GM21423 (cell line): ENCODE measurements around the gene CHRNA1.
"Not testable (repeated sequence)": the region's sequence is repeated elsewhere in the genome, so short reads cannot be mapped to it uniquely, and the experiment has no call there.

Experiments
- ATAC-seq: cut with Tn5 transposase; IDR thresholded peaks from one replicate; pipeline ENCODE4 v1.9.1; 2021; ENCODE audit warnings: mild to moderate bottlenecking, moderate library complexity; ENCODE audit not compliant: unreplicated experiment

The CHRNA1 gene

DNA sequence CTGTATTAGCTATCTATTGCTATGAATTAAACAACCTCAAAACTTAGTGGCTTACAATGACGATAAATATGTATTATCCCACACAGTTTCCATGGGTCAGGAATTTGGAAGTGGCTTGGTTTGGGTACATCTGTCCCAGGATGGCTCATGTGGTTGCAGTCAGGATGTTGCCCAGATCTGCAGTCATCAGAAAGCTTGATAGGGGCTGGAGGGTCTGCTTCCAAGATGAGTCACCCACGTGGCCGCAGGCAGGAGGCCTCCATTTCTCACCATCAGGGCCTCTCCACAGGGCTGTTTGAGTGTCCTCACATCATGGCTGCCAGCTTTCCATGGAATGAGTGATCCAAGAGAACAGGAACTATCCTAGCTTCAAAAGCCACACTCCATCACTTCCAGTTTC lies 46.4 kb downstream of the CHRNA1 start:
- no peak for ATAC-seq

DNA sequence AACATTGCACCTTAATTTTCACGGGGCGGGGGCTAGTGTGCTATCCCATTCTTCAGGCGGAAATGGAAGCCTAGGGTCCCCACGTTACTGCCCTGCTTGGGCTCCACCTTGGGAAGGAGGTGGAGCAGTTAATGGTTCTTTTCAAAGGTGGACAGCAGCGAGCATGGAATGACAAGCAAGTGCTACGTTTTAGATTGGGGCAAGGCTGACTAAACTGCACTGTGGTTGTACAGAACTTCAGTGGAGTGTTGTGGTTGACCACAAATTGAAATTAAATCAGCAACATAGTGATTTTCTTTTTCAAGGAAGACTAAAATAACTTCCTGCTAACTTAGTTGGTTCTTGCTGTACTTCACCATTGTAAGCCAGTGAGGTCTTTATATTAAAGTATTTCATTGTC lies 47.0 kb downstream of the CHRNA1 start:
- no peak for ATAC-seq

GRCh38 chr2:174716785-174717184 lies 47.5 kb downstream of the CHRNA1 start:
- no peak for ATAC-seq

GRCh38 chr2:174713686-174714085 lies 50.6 kb downstream of the CHRNA1 start:
- no peak for ATAC-seq

GRCh38 chr2:174711206-174711605 lies 53.1 kb downstream of the CHRNA1 start:
- ATAC-seq, result no peak

DNA sequence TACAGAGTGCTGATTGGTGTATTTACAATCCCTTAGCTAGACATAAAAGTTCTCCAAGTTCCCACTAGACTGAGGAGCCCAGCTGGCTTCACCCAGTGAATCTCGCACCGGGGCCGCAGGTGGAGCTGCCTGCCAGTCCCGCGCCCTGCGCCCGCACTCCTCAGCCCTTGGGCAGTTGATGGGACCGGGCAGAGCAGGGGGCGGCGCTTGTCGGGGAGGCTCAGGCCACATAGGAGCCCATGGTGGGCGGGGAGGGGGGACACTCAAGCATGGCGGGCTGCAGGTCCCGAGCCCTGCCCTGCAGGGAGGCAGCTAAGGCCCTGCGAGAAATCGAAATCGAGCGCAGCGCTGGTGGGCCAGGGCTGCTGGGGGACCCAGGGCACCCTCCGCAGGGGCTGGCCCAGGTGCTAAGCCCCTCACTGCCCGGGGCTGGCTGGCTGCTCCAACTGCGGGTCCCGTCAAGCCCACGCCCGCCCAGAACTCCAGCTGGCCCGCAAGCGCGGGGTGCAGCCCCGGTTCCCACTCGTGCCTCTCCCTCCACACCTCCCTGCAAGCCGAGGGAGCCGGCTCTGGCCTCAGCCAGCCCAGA lies 54.8 kb downstream of the CHRNA1 start:
- ATAC-seq, result not testable (repeated sequence)

- ATAC-seq, result no peak
Measured at GRCh38 chr2:174708713-174709112, 55.6 kb downstream of the CHRNA1 start.

DNA sequence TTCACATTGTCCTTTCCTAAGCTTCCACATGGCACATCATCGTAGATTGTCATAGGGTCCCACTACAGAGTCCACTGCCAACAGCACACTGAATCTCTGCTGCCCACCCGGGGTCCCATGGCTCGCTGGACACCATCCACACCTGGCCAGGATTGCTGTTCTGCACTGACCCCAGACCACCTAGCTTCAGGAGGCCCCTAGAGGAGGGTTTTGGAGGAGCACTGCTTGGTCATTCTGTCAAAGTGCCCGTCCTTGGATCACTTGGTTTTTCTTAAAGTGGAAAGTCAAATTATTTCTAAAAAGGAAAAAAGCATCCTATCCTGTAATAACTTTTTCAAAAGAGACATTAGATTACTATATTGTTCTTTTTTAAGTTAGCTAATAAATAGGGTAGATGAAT lies 59.0 kb downstream of the CHRNA1 start:
- no peak for ATAC-seq

DNA sequence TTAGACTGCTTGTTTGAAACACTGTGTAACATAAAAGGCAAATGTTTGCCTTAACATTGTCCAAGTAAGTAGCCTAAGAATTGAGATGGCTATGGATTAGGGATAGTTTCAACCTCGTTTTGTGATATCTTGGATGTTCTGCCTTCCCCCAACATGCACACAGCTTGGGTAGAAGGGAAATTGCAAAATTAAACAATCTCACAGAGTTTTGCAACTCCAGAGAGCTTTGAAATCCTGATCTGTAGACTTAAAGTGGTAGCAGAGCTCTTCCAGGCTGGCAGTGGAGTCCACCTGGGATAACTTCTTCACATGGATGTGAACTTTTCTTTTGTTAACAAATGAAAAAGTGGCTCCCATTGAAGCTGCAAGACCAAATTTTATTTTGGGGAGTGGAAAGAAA lies 59.6 kb downstream of the CHRNA1 start:
- ATAC-seq, result no peak

- ATAC-seq, result no peak
Measured at GRCh38 chr2:174704061-174704460, 60.2 kb downstream of the CHRNA1 start.

- ATAC-seq, result no peak
Measured at GRCh38 chr2:174703430-174703829, 60.8 kb downstream of the CHRNA1 start.

- ATAC-seq, result no peak
Measured at GRCh38 chr2:174702541-174702940, 61.7 kb downstream of the CHRNA1 start.

DNA sequence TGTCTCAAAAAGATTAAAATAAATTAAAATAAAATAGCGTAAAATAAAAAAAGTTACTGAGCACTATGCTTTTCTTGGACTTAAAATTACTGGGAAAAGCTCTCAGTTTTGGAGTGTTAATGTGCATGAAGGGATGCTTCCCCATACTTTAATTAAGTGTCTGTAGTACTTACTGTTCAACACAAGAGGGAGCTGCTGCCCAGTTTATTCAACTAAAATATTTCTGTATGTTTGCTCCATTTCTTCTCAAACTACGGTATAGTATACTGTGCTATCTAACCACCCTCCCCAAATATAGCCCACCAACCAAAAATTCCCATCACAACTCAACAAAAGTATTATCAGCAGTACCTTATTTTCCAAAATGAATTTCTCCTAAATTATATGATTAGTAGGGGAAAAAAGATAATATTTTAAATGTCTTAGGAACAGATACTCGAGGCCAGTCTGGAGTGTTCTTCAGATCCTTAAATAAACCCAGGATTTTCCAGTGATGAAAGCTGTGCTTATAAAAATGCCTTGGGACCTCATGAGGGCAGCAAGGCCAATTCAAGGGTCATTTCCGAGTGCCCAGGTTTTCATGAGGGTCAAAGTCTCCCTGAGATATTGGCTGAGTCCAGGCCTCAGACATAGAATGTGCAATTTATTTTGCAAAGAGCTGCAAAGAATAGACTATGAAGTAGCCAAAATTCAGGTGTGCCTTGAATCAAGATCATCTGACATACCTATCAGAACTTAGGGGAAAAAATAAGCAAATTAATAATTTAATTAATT lies 64.1 kb downstream of the CHRNA1 start:
- no peak for ATAC-seq
